Keratinocyte (primary cell): ENCODE data around the gene IGSF23. TPM values are rescaled to one million over a fixed set of nuclear protein-coding genes. Genes with fewer than 3 reads are reported as not detected.

Source experiments
- DNase-seq: peaks from one replicate; pipeline ENCODE4 v3.0.0-alpha.2; 2011; ENCODE audit warnings: low read depth, missing footprints, low spot score
- FAIRE-seq: peaks from 2 replicates; lab custom pipeline; 2011; peaks lifted over from hg19 to GRCh38; lab: Jason Lieb, UNC
- H2AFZ ChIP-seq: 2 replicates; pipeline ENCODE4 v1.6.0; 2012; ENCODE audit warnings: low read length, control low read depth, inconsistent platforms; ENCODE audit not compliant: control insufficient read depth
- H3K27ac ChIP-seq: 2 replicates; pipeline ENCODE4 v1.5.1; 2011; ENCODE audit warnings: low read length; ENCODE audit not compliant: control insufficient read depth, insufficient read depth
- H3K27me3 ChIP-seq: 3 replicates; pipeline ENCODE4 v1.6.0; 2011; ENCODE audit warnings: low read length; ENCODE audit not compliant: control insufficient read depth, insufficient read depth; ENCODE audit errors: extremely low read depth
- H3K36me3 ChIP-seq, 2 experiments: 2 replicates in 1 of 2; 3 replicates in 1 of 2; pipeline ENCODE4 v1.5.1; 2011; ENCODE audit warnings: low read length in 2 of 2, mild to moderate bottlenecking in 1 of 2; ENCODE audit not compliant: control insufficient read depth in 2 of 2, insufficient read depth in 2 of 2; ENCODE audit errors: extremely low read depth in 1 of 2
- H3K4me1 ChIP-seq: 3 replicates; pipeline ENCODE4 v1.5.1; 2011; ENCODE audit warnings: low read length; ENCODE audit not compliant: control insufficient read depth, insufficient read depth; ENCODE audit errors: extremely low read depth
- H3K4me2 ChIP-seq: 3 replicates; pipeline ENCODE4 v1.6.0; 2011; ENCODE audit warnings: low read depth, low read length; ENCODE audit not compliant: control insufficient read depth, insufficient read depth; ENCODE audit errors: extremely low read depth
- H3K4me3 ChIP-seq, 3 experiments: fragments of 200-600 bp in 1 of 3; sonication (generic) in 1 of 3; 2 replicates in 2 of 3; 3 replicates in 1 of 3; pipeline ENCODE4 v1.5.1; 2011 to 2016; ENCODE audit warnings: low read length in 3 of 3, mild to moderate bottlenecking in 3 of 3, control low read depth in 2 of 3, inconsistent platforms in 1 of 3, low read depth in 1 of 3, mixed read lengths in 1 of 3, mixed run types in 1 of 3, moderate library complexity in 1 of 3; ENCODE audit not compliant: control insufficient read depth in 2 of 3, insufficient read depth in 2 of 3; ENCODE audit errors: extremely low read depth in 1 of 3
- H3K79me2 ChIP-seq: 2 replicates; pipeline ENCODE4 v1.6.0; 2012; ENCODE audit warnings: low read length; ENCODE audit not compliant: control insufficient read depth, insufficient read depth
- H3K9ac ChIP-seq: 3 replicates; pipeline ENCODE4 v1.6.0; 2011; ENCODE audit warnings: low read length; ENCODE audit not compliant: control insufficient read depth, insufficient read depth; ENCODE audit errors: extremely low read depth
- H3K9me1 ChIP-seq: 3 replicates; pipeline ENCODE4 v1.6.0; 2011; ENCODE audit warnings: low read length; ENCODE audit not compliant: control insufficient read depth, insufficient read depth; ENCODE audit errors: extremely low read depth
- H3K9me3 ChIP-seq: 2 replicates; pipeline ENCODE4 v1.5.1; 2012; ENCODE audit warnings: low read depth, low read length; ENCODE audit not compliant: control insufficient read depth
- H4K20me1 ChIP-seq: 3 replicates; pipeline ENCODE4 v1.6.0; 2011; ENCODE audit warnings: low read length; ENCODE audit not compliant: control insufficient read depth, insufficient read depth; ENCODE audit errors: extremely low read depth
- CTCF ChIP-seq, 3 experiments: IDR thresholded peaks in 1 of 3; conservative IDR thresholded peaks in 1 of 3; optimal IDR thresholded peaks in 1 of 3; 2 replicates in 2 of 3; 3 replicates in 1 of 3; pipeline versions ENCODE3 to v1.5.1; 2011; ENCODE audit warnings: low read length in 3 of 3, mild to moderate bottlenecking in 3 of 3, moderate library complexity in 2 of 3, control low read depth in 1 of 3, inconsistent platforms in 1 of 3; ENCODE audit not compliant: insufficient read depth in 2 of 3; ENCODE audit errors: extremely low read depth in 1 of 3
- EZH2 ChIP-seq: IDR thresholded peaks from one replicate; pipeline ENCODE4 v1.6.1; 2012; ENCODE audit warnings: inconsistent platforms, mild to moderate bottlenecking, low read length, moderate library complexity
- dilution Hi-C: fragments of 300-500 bp; cut with MboI; formaldehyde crosslinking; loops from one replicate; pipeline ENCODE4 v1.7.0; 2020; ENCODE audit warnings: low sequenced_read_pairs; ENCODE audit not compliant: extremely low pct_ligation_motif_present
- polyA plus RNA-seq, 5 experiments: library from polyadenylated mRNA; depleted of rRNA in 3 of 5; stranded (reverse) in 3 of 5; stranded (forward) in 1 of 5; unstranded in 1 of 5; fragments of >200 nt; gene quantifications; 1 replicate in 1 of 5; 2 replicates in 3 of 5; 3 replicates in 1 of 5; pipeline versions ENCODE4 v1.2.1 to v1.2.3, GENCODE V29; 2011 to 2012; ENCODE audit warnings: missing spikeins in 2 of 5, low read depth in 1 of 5, low replicate concordance in 1 of 5

IGSF23 gene
- polyA plus RNA-seq, 1 donor (not counting 4 experiments of a cell fraction or from before 2014, with no cell fraction given) = 0.07 TPM

DNA sequence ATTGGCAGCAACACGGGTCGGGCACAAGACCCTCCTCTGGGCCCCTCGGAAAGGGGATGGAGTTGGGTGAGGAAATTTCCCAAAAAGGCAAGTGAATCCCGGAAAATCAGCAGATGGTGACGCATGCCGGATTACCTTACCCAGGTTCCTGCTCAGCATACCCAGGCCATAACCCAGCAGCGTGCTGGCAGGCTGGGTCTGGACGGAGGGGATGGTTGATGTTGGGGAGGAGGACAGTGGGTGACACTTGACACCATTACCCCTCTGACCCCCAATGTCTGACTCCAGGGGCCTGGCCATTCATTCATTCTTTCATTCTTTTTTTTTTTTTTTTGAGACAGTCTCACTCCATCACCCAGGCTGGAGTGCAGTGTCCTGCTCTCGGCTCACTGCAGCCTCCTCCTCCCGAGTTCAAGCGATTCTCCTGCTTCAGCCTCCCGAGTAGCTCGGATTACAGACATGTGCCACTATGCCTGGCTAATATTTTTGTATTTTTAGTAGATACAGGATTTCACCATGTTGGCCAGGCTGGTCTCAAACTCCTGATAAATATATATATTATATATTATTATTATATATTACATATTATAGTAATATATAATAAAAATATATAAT is 31.1 kb downstream of the IGSF23 start:
- dilution Hi-C loops = no loop called here

GRCh38 chr19:44645407-44646048 is 32.2 kb downstream of the IGSF23 start:
- TF ChIP-seq CTCF (optimal IDR thresholded peaks at IDR 0.05 in 1 of 3, IDR thresholded peaks at IDR 0.05 in 1 of 3, conservative IDR thresholded peaks at IDR 0.05 in 1 of 3; ENCODE audit: extremely low read depth in 1 of 3, insufficient read depth in 2 of 3, low read length in 3 of 3) (no peak), EZH2 (no peak)
- Histone ChIP-seq H4K20me1 (peaks cover 13% of the 10 kb centered on the region), H3K9me3 (no peaks in the 10 kb centered on the region), H3K4me1 (peaks cover 31% of the 10 kb centered on the region), H2AFZ (no peak overlapping the region), H3K27me3 (no peaks in the 10 kb centered on the region), H3K27ac (no peak overlapping the region), H3K9ac (no peak overlapping the region), H3K9me1 (peaks cover 3% of the 10 kb centered on the region), H3K79me2 (peaks cover 55% of the 10 kb centered on the region), H3K36me3 (peaks cover 21 to 37% of the 10 kb centered on the region in 2 experiments), H3K4me2 (peak overlapping the region; percentile 68), H3K4me3 (peak overlapping the region; percentile 11 to 37 (median 34))
- FAIRE-seq (no peak), DNase-seq (no peak)
- dilution Hi-C loops = no loop called here

More for the DNA sequence above, 31.1 kb downstream of the IGSF23 start:
- peaks cover 31% of the 10 kb centered on the region for H3K4me1 ChIP-seq
- FAIRE-seq (peak; percentile 52), DNase-seq (no peak)
- H3K9me3 ChIP-seq = no peaks in the 10 kb centered on the region
- no peaks in the 10 kb centered on the region for H3K27me3 ChIP-seq
- H3K27ac ChIP-seq = peak overlapping the region; percentile 88
- H3K4me3 ChIP-seq = peak overlapping the region; percentile 75 to 98 (median 88)
- peak overlapping the region; percentile 90 for H3K9ac ChIP-seq
- peaks cover 3% of the 10 kb centered on the region for H3K9me1 ChIP-seq
- H3K4me2 ChIP-seq = peak overlapping the region; percentile 84
- peak overlapping the region; percentile 96 for H2AFZ ChIP-seq
- TF ChIP-seq CTCF (optimal IDR thresholded peaks at IDR 0.05 in 1 of 3, IDR thresholded peaks at IDR 0.05 in 1 of 3, conservative IDR thresholded peaks at IDR 0.05 in 1 of 3; ENCODE audit: extremely low read depth in 1 of 3, insufficient read depth in 2 of 3, low read length in 3 of 3) = no peak
- no peak for TF ChIP-seq EZH2
- H3K36me3 ChIP-seq = peaks cover 15 to 27% of the 10 kb centered on the region in 2 experiments
- peaks cover 13% of the 10 kb centered on the region for H4K20me1 ChIP-seq
- peaks cover 47% of the 10 kb centered on the region for H3K79me2 ChIP-seq
